PC-3 (cell line): ENCODE data around the gene POTEF. TPM values are rescaled to one million over a fixed set of nuclear protein-coding genes. Genes with fewer than 3 reads are reported as not detected.
"Not testable (repeated sequence)": the region's sequence is repeated elsewhere in the genome, so short reads cannot be mapped to it uniquely, and the experiment has no call there.

Source experiments
- ATAC-seq: fragments of 200-7000 bp; cut with Tn5 transposase; 2 replicates; pipeline ENCODE4 v1.9.1; 2020; ENCODE audit warnings: mild to moderate bottlenecking, moderate library complexity
- BruUV-seq: library from RNA; stranded (reverse); fragments of 400-500 nt; replicated peaks from 2 replicates; lab custom pipeline; 2021; lab: Mats Ljungman, UMichigan
- CTCF ChIA-PET: fragments of 300-600 bp; sonication (Branson Sonifier 250); formaldehyde crosslinking; loops from one replicate; lab custom pipeline; 2022; ENCODE audit warnings: antibody characterized with exemption; lab: Charles Lee
- POLR2A ChIA-PET: fragments of 300-600 bp; sonication (Branson Sonifier 250); formaldehyde crosslinking; loops from one replicate; lab custom pipeline; 2022; ENCODE audit warnings: antibody characterized with exemption; ENCODE audit not compliant: unreplicated experiment; lab: Charles Lee
- DNase-seq: peaks from one replicate; pipeline ENCODE4 v3.0.0-alpha.2; 2015
- H2AFZ ChIP-seq: fragments of 300-600 bp; sonication (generic); 2 replicates; pipeline ENCODE4 v1.6.0; 2016; ENCODE audit warnings: antibody characterized with exemption, low read length
- H3F3A ChIP-seq: fragments of 300-600 bp; sonication (generic); one replicate; pipeline ENCODE4 v1.6.0; 2017; ENCODE audit warnings: antibody characterized with exemption, low read length, control low read depth, mild to moderate bottlenecking; ENCODE audit not compliant: unreplicated experiment
- H3K27ac ChIP-seq: fragments of 300-600 bp; sonication (generic); 2 replicates; pipeline ENCODE4 v1.5.1; 2016; ENCODE audit warnings: mild to moderate bottlenecking, low read length
- H3K27me3 ChIP-seq: fragments of 300-600 bp; sonication (generic); 2 replicates; pipeline ENCODE4 v1.6.1; 2016; ENCODE audit warnings: low read length, mixed read lengths
- H3K36me3 ChIP-seq: fragments of 300-600 bp; sonication (generic); 2 replicates; pipeline ENCODE4 v1.6.1; 2016; ENCODE audit warnings: low read depth, mixed run types, low read length, mixed read lengths
- H3K4me1 ChIP-seq: fragments of 300-600 bp; sonication (generic); 2 replicates; pipeline ENCODE4 v1.5.1; 2016; ENCODE audit warnings: low read length; ENCODE audit not compliant: insufficient read depth
- H3K4me2 ChIP-seq: fragments of 300-600 bp; sonication (generic); 2 replicates; pipeline ENCODE4 v1.6.0; 2016; ENCODE audit warnings: low read length
- H3K4me3 ChIP-seq: fragments of 300-600 bp; sonication (generic); 2 replicates; pipeline ENCODE4 v1.5.1; 2016; ENCODE audit warnings: mild to moderate bottlenecking, low read length, mixed read lengths
- H3K79me2 ChIP-seq: fragments of 300-600 bp; sonication (generic); 2 replicates; pipeline ENCODE4 v1.6.1; 2017; ENCODE audit warnings: low read length, mixed read lengths
- H3K9ac ChIP-seq: fragments of 300-600 bp; sonication (generic); 2 replicates; pipeline ENCODE4 v1.6.0; 2016; ENCODE audit warnings: mild to moderate bottlenecking, low read length
- H3K9me2 ChIP-seq: fragments of 300-600 bp; sonication (generic); replicated peaks from 2 replicates; pipeline ENCODE4 v1.6.1; 2016; ENCODE audit warnings: mixed run types, low read length, mixed read lengths
- H3K9me3 ChIP-seq: fragments of 300-600 bp; sonication (generic); 2 replicates; pipeline ENCODE4 v1.6.1; 2016; ENCODE audit warnings: low read length, mixed read lengths
- H4K20me1 ChIP-seq: fragments of 300-600 bp; sonication (generic); 2 replicates; pipeline ENCODE4 v1.6.1; 2016; ENCODE audit warnings: low read length, mixed read lengths
- CTCF ChIP-seq: fragments of 300-600 bp; sonication (generic); conservative IDR thresholded peaks from 2 replicates; pipeline ENCODE4 v1.5.1; 2017; ENCODE audit warnings: antibody characterized with exemption, low read depth, mild to moderate bottlenecking, low read length
- EZH2 ChIP-seq: fragments of 300-600 bp; sonication (generic); IDR thresholded peaks from one replicate; pipeline ENCODE4 v1.6.1; 2017; ENCODE audit warnings: antibody characterized with exemption, mild to moderate bottlenecking, low read length; ENCODE audit not compliant: unreplicated experiment
- EZH2phosphoT487 ChIP-seq: fragments of 300-600 bp; sonication (generic); IDR thresholded peaks from 2 replicates; pipeline ENCODE4 v1.6.1; 2018; ENCODE audit warnings: mild to moderate bottlenecking, antibody characterized with exemption, low read length, borderline replicate concordance
- intact Hi-C: fragments of 100-400 bp; cut with micrococcal nuclease; formaldehyde crosslinking; loops from 2 replicates; pipeline ENCODE4 v1.9.0; 2023
- total RNA-seq: library from RNA; depleted of rRNA; stranded (reverse); fragments of >200 nt; gene quantifications from 2 replicates; pipeline ENCODE4 v1.2.3, GENCODE V29; 2014

POTEF gene
- total RNA-seq, 1 experiment from 2014 or later: not detected

DNA sequence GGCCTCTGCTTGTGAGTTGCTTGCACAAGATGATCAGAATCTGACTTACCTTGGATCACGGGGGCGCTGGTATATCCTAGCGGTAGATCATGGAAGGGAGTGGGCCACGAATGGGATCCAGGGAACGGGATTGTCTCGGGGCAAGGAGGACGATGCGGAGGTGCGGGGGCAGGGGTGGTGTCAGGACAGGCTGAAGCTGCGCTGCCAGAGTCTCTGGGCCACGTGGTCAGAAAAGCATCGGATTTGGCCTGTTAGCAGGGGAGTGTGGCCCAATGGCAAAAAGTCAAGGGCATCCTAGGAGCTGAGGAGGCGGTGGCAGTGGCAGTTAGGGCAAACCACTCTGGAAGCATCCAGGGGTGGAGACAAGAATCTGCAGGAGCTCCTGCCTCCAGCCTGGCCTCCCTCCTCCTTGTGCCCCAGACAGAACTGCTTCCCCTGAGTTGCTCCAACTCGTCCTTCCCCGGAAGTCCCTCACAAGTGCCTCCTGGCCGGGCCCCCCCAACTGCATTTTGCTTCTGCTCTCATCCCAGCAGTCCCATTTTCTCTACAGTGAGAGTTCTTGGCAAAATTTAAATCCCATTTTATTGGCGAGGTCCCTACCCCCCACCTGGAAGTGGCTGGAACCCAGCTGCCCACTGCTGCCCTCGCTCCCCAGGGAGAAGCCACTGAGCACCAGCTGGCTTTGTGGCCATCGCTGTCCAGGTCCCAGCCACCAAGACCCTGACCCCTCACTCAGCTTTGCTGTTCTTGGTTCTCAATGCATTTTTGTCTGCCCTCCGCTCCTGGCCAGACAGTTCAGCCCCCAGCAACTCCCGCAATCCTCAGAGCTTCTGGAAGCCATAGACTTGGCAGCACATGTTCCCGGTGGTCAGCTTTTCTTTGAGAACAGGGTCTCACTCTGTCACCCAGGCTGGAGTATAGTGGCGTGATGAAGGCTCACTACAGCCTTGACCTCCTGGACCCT is 21.4 kb upstream of the POTEF start:
- Histone ChIP-seq H3K79me2 (no peaks in the 10 kb centered on the region), H3K4me1 (no peaks in the 10 kb centered on the region), H4K20me1 (no peaks in the 10 kb centered on the region), H3K27me3 (no peaks in the 10 kb centered on the region), H2AFZ (no peak overlapping the region), H3K27ac (no peak overlapping the region), H3K4me2 (no peak overlapping the region), H3F3A (no peaks in the 10 kb centered on the region), H3K36me3 (no peaks in the 10 kb centered on the region), H3K9me2 (no peaks in the 10 kb centered on the region), H3K9me3 (no peaks in the 10 kb centered on the region), H3K4me3 (no peak overlapping the region), H3K9ac (no peak overlapping the region)
- ChIA-PET POLR2A (no interaction called here), CTCF (interaction anchor here (0.6 kb wide), 1 partner anchor 216 kb away, joined by 6 read pairs; no protein-coding TSS in a partner anchor)
- no TSS peak for BruUV-seq
- no peak for TF ChIP-seq EZH2phosphoT487
- TF ChIP-seq CTCF: no peak
- TF ChIP-seq EZH2: no peak
- intact Hi-C loops: no loop called here
- ATAC-seq (no peak), DNase-seq (no peak)

GRCh38 chr2:130148515-130148914 is 19.5 kb upstream of the POTEF start:
- H3K27me3 ChIP-seq, H3F3A ChIP-seq, DNase-seq, H3K36me3 ChIP-seq, H4K20me1 ChIP-seq, H2AFZ ChIP-seq, ATAC-seq, H3K9me3 ChIP-seq, intact Hi-C loops, POLR2A ChIA-PET, H3K9me2 ChIP-seq, CTCF ChIA-PET, H3K4me3 ChIP-seq, BruUV-seq, H3K4me1 ChIP-seq, H3K79me2 ChIP-seq, H3K4me2 ChIP-seq, H3K9ac ChIP-seq, H3K27ac ChIP-seq: not testable (repeated sequence)

- ATAC-seq (peak; percentile 80), DNase-seq (peak; percentile 43)
- H3F3A ChIP-seq, H3K79me2 ChIP-seq, CTCF ChIA-PET, H3K27ac ChIP-seq, H3K4me1 ChIP-seq, H3K27me3 ChIP-seq, H4K20me1 ChIP-seq, H3K9me2 ChIP-seq, H3K9me3 ChIP-seq, H3K9ac ChIP-seq, BruUV-seq, H3K36me3 ChIP-seq, POLR2A ChIA-PET, intact Hi-C loops: not testable (repeated sequence)
- H3K4me3 ChIP-seq: peak within 1 kb of the TSS; percentile 62
- H3K4me2 ChIP-seq: peak within 1 kb of the TSS; percentile 78
- peak within 1 kb of the TSS; percentile 85 for H2AFZ ChIP-seq
Observed at GRCh38 chr2:130145006-130145414, 16.0 kb upstream of the POTEF start, which contains the start of gene CCDC74B. Gene CCDC74B (minus strand): TSS chr2:130145112. CDS start chr2:130144996, 116 bp downstream.

GRCh38 chr2:130143266-130144039 is 14.4 kb upstream of the POTEF start:
- H3K9me3 ChIP-seq, H3K27ac ChIP-seq, H3K9ac ChIP-seq, H3K4me2 ChIP-seq, DNase-seq, H3K79me2 ChIP-seq, intact Hi-C loops, ATAC-seq, H2AFZ ChIP-seq, POLR2A ChIA-PET, H3K4me1 ChIP-seq, BruUV-seq, H4K20me1 ChIP-seq, H3K9me2 ChIP-seq, H3K27me3 ChIP-seq, H3K4me3 ChIP-seq, H3F3A ChIP-seq, H3K36me3 ChIP-seq, CTCF ChIA-PET: not testable (repeated sequence)

DNA sequence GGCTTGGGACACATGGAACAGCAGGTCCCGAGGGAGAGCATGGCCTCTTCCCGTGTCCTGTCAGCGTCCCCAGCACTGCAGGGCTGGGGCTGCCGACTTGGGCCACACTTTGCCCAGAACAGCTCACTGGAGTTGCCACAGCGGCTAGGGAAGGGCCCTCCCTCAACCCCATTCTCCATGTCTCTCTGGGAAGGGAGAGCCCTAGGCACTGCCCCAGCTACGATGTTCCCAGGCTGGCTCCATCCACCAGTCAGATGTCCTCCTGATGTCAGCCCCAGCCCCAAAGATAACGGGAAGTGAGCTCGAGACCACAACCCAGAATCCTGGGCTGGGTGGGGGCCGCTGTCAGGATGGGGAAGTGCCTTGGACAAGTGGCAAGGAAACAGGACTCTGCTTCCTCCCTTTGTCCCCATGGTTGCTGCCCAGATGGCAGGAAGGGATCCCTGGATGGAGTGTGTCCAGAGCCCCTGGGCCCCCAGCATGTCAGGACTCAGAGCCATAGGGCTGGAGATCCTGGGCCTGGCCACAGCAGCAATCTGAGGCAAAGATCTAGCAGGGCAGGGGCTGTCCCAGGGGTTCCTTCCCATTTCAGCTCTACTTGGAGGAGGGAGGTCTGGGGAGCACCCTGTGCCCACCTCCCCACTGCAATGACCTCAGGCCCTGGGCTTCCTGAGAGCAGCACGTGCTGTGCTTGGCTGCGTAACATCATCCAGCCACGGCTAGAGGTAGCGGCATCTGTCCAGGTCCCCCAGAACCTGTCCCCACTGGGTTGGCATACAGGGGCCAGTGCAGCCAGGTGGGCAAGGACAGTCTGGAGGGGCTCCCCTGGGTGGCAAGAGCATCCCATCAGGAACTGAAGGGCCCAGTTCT is 13.6 kb upstream of the POTEF start:
- H3K4me1 ChIP-seq, H3K79me2 ChIP-seq, CTCF ChIA-PET, intact Hi-C loops, BruUV-seq, DNase-seq, ATAC-seq, H3K9me3 ChIP-seq, H3K27ac ChIP-seq, H3K4me3 ChIP-seq, H2AFZ ChIP-seq, POLR2A ChIA-PET, H3K9me2 ChIP-seq, H3F3A ChIP-seq, H3K27me3 ChIP-seq, H4K20me1 ChIP-seq, H3K9ac ChIP-seq, H3K36me3 ChIP-seq, H3K4me2 ChIP-seq: not testable (repeated sequence)
